ENCODE measurements around the gene ULK4.

GRCh38 chr3:41482134-41482533 lies 479.8 kb downstream of the ULK4 start:
- TF ChIP-seq CTCF (conservative IDR thresholded peaks at IDR 0.05; ENCODE audit: low read length), result no peak
- TF ChIP-seq EZH2phosphoT487 (IDR thresholded peaks at IDR 0.05; ENCODE audit: borderline replicate concordance), result no peak
